Activated CD8-positive, alpha-beta memory T cell treated with anti-CD3 and anti-CD28 coated beads, Interleukin-2, amount 50 U/mL, for 24 hours (primary cell): ENCODE measurements around the gene IL13.

ENCODE experiments used
- DNase-seq: peaks from one replicate; pipeline ENCODE4 v3.0.0-alpha.2; 2020; ENCODE audit errors: extremely low read depth

Gene IL13

DNA sequence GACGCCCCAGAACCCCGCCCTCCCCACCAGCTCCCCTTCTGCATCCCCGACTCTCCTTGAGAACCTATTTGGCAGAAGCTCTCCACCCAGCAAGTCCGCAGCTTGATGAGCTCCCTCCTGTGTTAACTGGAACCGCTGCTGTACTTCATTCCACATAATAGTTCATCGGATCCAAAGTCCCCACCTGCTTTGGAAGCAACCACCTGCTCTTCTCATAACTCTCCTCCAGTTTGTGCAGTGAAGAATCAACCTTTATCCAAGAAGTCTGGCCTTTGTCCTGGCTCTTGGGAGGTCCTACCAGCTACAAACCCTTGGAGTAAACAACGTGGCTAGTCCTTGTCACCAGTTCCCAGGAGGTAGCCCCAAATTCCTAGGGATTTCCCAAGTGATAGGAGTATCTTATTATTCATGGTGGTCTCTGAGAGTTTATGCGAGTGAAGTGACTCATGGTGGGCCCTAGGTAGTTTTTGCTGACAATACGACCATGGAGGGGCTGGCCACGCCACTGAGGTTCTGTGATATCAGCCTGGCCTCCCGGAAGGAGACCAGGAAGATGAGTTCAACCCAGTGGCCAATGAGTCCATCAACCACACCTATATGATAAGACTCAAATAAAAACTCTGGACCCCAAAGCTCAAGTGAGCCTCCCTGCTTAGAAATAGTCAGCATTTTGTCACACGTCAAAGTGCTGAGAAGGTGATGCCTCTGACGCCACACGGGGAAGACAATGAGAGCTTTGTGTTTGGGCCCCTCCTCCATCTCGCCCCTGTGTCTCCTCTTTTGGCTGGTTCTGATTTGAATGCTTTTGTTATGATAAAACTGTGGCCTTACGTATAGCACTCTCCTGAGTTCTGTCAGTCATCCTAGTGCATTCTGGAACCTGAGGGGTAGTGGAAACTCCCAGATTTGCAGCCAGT, 12.3 kb downstream of the IL13 start:
- no peak for DNase-seq

- DNase-seq: no peak
Measured at GRCh38 chr5:132671000-132671399, 13.0 kb downstream of the IL13 start.

GRCh38 chr5:132673488-132673887, 15.5 kb downstream of the IL13 start:
- DNase-seq: no peak

DNA sequence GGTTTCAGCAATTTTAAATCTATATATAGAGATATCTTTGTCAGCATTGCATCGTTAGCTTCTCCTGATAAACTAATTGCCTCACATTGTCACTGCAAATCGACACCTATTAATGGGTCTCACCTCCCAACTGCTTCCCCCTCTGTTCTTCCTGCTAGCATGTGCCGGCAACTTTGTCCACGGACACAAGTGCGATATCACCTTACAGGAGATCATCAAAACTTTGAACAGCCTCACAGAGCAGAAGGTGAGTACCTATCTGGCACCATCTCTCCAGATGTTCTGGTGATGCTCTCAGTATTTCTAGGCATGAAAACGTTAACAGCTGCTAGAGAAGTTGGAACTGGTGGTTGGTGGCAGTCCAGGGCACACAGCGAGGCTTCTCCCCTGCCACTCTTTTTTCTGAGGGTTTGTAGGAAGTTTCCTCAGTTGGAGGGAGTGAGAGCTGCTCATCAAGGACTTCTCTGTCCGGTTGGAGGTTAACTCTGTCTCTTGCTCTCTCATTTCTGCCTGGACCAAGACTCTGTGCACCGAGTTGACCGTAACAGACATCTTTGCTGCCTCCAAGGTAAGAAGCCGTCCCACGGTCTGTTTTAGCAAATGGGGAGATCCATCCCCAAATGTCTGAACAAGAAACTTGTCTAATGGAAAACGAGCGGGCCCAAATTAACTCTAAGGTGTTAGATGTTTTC, 16.1 kb downstream of the IL13 start, which contains the start of gene IL4:
Gene IL4 (plus strand): TSS at position 51 of the 692 bp plus-strand sequence. CDS start 62 bp downstream, at position 113.
- DNase-seq: no peak

DNA sequence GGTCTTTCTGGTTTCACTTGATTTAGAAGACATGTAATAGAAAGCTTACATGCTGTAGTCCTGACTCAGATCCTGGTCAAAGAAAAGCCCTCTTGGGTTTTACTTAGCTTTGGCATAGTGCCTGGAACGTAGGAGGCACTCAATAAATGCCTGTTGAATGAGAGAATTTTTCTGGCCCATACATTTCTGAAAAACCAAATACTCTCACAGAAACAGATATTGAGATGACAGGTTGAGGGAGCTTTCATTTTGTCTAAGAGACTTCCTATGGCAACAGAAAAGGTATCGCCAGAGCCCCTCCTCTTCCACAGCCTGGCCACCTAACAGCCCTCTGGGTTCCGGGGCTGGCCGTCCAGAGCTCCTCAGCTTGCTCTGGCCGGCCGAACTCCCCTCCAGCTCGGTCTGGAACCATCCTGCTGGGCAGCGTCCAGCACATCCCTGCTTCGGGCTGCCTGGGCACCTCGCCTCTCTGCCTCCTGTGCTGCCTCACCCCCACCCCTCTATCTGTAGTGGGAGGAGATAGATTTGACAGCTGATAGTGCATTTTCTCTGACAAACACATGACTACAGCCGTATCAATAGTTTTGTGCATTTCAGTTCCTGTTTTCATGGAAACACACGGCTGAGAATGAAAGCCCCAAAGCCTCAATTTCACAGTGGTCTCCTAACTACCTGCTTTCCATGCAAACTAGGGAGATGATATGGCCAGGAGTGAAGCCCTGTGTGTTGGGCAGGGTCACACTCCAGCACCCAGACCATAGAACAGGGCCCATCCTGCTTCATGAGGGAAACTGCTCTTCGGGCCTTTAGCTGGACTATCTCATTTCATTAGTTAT, 16.9 kb downstream of the IL13 start:
- no peak for DNase-seq

DNA sequence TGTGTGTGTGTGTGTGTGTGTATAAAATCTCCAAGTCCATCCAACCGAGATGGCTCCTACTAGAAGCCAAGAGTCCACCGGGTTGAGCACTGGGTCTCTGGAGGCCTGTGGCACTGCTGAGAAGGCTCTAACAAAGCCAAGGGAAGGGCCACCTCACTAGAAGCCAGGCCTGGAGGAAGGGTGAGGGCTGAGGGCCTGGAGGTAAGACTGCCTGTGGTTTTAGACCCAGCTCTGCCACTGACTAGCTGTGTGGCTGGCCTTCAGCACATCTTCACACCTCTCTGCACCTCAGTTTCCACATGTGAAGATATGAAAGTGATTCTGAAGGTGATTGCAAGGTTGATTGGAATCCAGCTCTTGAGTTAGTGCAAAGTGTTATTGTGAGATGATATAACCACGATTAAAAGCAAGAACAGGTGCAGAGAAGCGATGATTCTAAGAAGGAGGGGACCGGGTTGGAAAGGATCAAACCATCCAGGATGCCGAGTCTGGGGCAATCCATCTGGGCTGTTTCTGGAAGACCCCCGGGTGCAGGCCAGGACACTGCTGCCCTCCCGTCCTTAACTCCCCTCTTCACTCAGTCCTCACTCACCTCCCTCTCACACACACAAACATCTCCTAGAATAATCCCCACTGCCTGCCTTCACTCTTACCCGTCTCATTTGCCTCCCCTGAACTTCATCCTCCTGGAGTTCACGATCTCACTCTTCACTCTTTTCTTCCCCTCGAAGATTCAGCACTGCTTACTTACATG, 18.1 kb downstream of the IL13 start:
- no peak for DNase-seq

DNA sequence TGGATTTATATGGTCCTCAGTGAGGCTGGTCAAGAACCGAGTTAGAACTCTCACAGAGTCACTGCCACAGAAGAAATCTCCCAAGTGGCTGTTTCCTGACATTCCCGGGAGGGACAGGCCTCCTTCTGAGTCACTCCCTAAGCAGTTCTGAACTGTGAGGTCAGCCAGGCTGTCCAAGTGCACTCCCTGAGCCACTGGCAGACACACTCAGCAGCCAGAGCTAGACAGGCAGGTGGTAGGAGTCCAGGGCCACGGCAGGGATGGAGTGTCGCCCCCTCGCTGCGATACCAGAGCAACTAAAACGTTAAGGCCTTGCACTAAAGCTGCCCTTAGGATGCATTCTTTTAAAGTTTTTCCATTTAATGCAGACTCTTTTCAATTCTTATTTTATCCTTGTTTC, 19.2 kb downstream of the IL13 start:
- no peak for DNase-seq

DNA sequence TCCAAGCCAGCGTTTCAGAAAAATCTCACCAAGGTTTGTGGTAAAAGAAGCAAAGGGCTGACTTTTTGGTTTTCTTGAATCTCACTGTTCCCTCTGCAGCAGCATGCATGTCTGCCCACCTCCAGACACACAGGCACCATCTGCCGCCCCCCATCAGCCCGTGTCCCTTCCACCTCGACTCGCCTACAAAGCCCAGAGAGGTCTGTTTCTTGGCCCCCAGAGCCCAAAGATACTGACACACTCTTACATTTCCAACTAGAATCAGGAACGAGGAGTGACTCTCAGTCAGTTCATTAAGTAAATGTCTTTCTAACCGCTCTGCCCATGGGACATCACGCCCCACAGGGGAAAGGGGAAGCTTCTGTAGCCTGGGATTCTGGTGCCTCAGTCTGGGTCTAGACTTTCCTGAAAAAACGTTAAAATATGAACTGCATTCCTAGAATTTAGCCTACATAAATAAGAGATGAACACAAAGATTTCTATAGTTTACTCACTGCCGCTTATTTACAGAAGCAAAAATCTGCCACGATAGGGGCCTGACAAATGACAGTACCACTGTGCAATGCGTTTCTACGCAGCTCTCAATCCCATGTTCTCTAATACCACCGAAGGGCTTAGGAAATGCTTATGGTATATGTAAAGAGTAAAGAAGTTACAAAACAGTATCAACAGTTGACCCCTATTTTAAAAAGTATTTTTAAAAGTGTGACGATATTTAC, 19.9 kb downstream of the IL13 start:
- DNase-seq: no peak

GRCh38 chr5:132678735-132679134, 20.8 kb downstream of the IL13 start:
- DNase-seq: no peak

DNA sequence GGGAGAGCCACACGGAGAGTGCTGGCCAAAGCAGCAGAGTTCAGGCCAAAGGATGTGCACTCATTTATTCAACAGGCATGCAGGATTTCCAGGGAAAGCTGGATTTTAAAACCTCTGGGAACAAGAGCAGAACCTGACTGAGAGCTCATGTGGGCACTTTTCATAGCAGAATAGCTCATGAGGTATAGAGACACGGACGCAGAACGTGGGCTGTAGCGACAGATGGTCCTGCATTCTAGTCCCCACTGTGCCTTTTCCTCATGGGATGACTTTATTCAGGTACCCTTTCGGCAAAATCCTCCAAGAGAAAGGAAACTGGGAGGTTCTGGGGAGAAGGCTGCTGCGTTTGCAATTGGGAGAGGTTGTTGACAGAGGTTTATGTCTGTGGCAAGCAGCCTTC, 21.2 kb downstream of the IL13 start:
- DNase-seq: no peak

DNA sequence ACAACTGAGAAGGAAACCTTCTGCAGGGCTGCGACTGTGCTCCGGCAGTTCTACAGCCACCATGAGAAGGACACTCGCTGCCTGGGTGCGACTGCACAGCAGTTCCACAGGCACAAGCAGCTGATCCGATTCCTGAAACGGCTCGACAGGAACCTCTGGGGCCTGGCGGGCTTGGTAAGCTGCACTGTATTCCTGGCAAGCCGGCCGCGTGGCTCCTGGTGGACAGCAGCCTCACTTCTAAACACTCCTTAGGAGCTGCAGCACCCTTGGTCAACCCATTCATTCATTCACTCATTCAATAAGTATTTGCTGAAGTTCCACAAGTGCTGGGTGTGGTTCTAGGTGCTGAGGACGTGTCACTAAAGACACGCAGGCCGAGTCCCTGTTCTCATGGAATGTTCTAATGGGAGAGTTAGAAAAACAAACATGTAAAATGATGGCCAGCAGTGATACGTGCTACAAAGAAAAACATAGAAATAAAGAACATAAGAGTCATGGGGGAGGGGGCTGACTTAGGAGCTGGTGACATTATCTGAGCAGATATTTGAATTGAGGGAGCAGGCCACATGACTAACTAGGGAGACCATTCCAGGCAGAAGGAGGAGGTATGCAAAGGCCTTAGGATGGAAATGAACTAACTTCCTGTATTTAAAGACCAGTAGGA, 21.9 kb downstream of the IL13 start:
- DNase-seq: no peak

DNA sequence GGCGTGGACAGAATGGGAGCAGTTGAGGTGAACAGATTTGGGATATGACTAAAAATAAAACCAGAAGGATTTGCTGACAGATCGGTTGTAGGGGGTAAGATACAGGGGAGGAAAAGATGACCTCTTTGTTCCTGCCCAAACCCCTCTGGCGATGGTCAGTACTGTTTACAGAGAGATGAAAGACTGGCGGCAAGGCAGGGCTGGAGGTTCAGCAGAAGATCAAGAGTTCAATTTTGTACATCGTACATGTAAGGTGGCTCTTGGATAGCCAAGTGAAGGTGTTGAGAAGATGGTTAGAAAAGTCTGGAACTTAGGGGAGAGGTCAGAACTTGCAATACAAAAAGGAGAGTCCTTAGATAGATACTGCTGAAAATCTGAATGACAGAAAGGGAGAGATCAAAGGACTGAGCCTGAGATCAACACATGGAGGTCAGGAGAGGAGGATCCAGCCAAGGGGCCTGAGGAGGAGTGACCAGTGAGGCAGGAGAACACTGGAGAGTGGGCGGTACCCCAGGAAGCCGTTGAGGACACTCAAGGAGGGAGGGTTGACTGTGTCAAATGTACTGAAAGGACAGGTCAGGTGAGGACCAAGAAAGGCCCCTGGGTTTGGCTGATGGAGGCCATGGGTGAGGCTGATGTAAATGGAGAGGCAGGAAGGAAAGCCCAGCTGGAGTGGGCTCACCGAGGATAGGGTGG, 23.0 kb downstream of the IL13 start:
- DNase-seq: no peak

DNA sequence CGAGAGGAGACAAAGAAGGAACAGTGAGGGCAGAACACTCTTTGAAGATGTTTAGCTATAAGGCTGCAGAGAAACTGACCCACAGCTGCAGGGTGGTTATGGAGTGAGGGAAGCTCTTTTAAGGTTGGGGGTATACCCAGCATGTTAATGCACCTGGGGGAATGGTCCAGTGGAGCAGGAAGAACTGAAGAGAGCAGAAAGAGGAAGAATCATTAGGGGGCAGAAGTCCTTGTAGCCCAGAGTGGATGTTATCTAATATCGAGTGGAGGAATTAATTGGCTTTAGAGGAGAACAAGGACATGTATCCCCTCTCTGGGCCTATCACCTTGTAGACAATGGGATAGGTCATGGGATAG, 23.5 kb downstream of the IL13 start:
- DNase-seq: no peak

DNA sequence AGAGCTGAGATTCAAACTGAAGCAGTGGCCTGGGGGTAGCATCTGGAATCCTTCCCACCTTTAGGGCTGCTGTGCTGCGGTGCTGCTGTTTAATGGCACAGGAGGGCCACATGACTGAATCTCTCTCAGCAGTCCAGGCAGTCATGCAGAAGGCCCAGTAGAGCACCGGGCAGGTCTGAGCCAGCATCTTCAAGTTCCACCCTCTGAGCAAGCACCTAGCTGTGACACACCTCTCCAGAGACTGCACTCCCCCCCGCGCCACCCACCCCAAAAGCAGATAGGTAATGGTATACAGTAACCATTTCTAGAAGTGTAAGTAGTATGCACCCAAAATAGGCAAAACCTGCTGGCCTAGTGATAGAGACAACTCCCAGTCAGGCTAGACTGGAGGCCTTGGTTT, 24.0 kb downstream of the IL13 start:
- no peak for DNase-seq

DNA sequence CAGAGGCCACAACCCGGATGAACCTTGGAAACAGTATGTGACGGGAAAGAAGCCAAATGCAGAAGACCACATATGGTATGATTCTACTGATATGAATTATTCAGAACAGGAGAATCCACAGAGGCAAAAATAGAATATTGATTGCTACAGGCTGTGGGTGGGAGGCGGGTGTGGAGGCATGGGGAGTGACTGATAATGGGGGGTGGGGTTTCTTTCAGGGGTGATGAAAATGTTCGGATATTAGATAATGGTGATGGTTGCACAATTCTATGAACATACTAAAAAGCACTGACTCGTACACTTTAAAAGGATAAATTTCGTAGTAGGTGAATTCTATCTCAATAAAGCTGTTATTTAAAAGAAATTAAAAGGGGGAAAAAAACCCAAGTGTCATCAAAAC, 26.5 kb downstream of the IL13 start:
- DNase-seq: no peak

GRCh38 chr5:132684922-132685720, 27.1 kb downstream of the IL13 start:
- DNase-seq: no peak

- DNase-seq: no peak
Measured at GRCh38 chr5:132686193-132686592, 28.2 kb downstream of the IL13 start.

DNA sequence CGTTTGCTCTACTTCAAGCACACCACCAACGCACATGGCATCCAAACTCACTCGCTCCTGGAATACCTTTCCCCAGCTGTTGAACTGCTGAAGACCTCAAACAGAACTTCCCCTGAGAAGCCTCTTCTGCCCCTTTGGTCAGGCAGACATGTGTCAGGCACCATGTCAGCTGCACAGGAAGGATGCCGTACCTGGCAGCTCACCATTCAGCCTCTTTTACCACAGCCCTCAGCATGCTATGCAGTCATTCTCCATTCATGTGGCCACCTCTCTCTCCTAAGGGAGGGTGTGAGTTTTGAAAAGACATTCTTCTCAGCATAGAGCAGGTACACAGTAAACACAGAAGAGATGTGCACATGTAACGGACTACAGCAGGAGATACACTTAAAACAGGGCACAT, 30.0 kb downstream of the IL13 start:
- no peak for DNase-seq
